ENCODE results near the gene ST6GALNAC3. TPM values are rescaled to one million over a fixed set of nuclear protein-coding genes. Genes with fewer than 3 reads are reported as not detected.

The ST6GALNAC3 gene
- total RNA-seq, 1 donor from 2014 or later, result 46.8 TPM

GRCh38 chr1:76583875-76584477 is 509.4 kb downstream of the ST6GALNAC3 start:
- Mint-ChIP-seq H3K27ac (ENCODE audit: unreplicated experiment) (no peak overlapping the region), H3K4me1 (ENCODE audit: unreplicated experiment) (peaks cover 3% of the 10 kb centered on the region), H3K36me3 (ENCODE audit: low read depth, unreplicated experiment) (no peaks in the 10 kb centered on the region), H3K9me3 (ENCODE audit: unreplicated experiment) (no peaks in the 10 kb centered on the region), H3K4me3 (ENCODE audit: unreplicated experiment) (no peak overlapping the region), H3K27me3 (ENCODE audit: unreplicated experiment) (peaks cover 2% of the 10 kb centered on the region)
- TF ChIP-seq CTCF (IDR thresholded peaks at IDR 0.05; ENCODE audit: unreplicated experiment), result no peak
- no peak for DNase-seq (ENCODE audit: low spot score)

- H3K27ac Mint-ChIP-seq (ENCODE audit: unreplicated experiment), result no peak overlapping the region
- H3K9me3 Mint-ChIP-seq (ENCODE audit: unreplicated experiment), result no peaks in the 10 kb centered on the region
- no peak for DNase-seq (ENCODE audit: low spot score)
- peaks cover 2% of the 10 kb centered on the region for H3K27me3 Mint-ChIP-seq (ENCODE audit: unreplicated experiment)
- TF ChIP-seq CTCF (IDR thresholded peaks at IDR 0.05; ENCODE audit: unreplicated experiment), result no peak
- H3K4me1 Mint-ChIP-seq (ENCODE audit: unreplicated experiment), result peaks cover 5% of the 10 kb centered on the region
- H3K36me3 Mint-ChIP-seq (ENCODE audit: low read depth, unreplicated experiment), result no peaks in the 10 kb centered on the region
- no peak overlapping the region for H3K4me3 Mint-ChIP-seq (ENCODE audit: unreplicated experiment)
Observed at GRCh38 chr1:76585980-76586674, 511.6 kb downstream of the ST6GALNAC3 start.

- H3K9me3 Mint-ChIP-seq (ENCODE audit: unreplicated experiment), result no peaks in the 10 kb centered on the region
- DNase-seq (ENCODE audit: low spot score), result no peak
- peaks cover 5% of the 10 kb centered on the region for H3K4me1 Mint-ChIP-seq (ENCODE audit: unreplicated experiment)
- peaks cover 2% of the 10 kb centered on the region for H3K27me3 Mint-ChIP-seq (ENCODE audit: unreplicated experiment)
- no peak for TF ChIP-seq CTCF (IDR thresholded peaks at IDR 0.05; ENCODE audit: unreplicated experiment)
- no peaks in the 10 kb centered on the region for H3K36me3 Mint-ChIP-seq (ENCODE audit: low read depth, unreplicated experiment)
- no peak overlapping the region for H3K4me3 Mint-ChIP-seq (ENCODE audit: unreplicated experiment)
- H3K27ac Mint-ChIP-seq (ENCODE audit: unreplicated experiment), result no peak overlapping the region
Observed at GRCh38 chr1:76587212-76587611, 512.7 kb downstream of the ST6GALNAC3 start.

GRCh38 chr1:76591461-76591860 is 516.9 kb downstream of the ST6GALNAC3 start:
- no peak for TF ChIP-seq CTCF (IDR thresholded peaks at IDR 0.05; ENCODE audit: unreplicated experiment)
- no peak overlapping the region for H3K4me3 Mint-ChIP-seq (ENCODE audit: unreplicated experiment)
- no peaks in the 10 kb centered on the region for H3K9me3 Mint-ChIP-seq (ENCODE audit: unreplicated experiment)
- H3K36me3 Mint-ChIP-seq (ENCODE audit: low read depth, unreplicated experiment), result peaks cover 11% of the 10 kb centered on the region
- no peak overlapping the region for H3K27ac Mint-ChIP-seq (ENCODE audit: unreplicated experiment)
- H3K27me3 Mint-ChIP-seq (ENCODE audit: unreplicated experiment), result peaks cover 2% of the 10 kb centered on the region
- DNase-seq (ENCODE audit: low spot score), result no peak
- peaks cover 5% of the 10 kb centered on the region for H3K4me1 Mint-ChIP-seq (ENCODE audit: unreplicated experiment)

- no peaks in the 10 kb centered on the region for H3K9me3 Mint-ChIP-seq (ENCODE audit: unreplicated experiment)
- H3K27ac Mint-ChIP-seq (ENCODE audit: unreplicated experiment), result no peak overlapping the region
- H3K4me3 Mint-ChIP-seq (ENCODE audit: unreplicated experiment), result no peak overlapping the region
- TF ChIP-seq CTCF (IDR thresholded peaks at IDR 0.05; ENCODE audit: unreplicated experiment), result no peak
- H3K4me1 Mint-ChIP-seq (ENCODE audit: unreplicated experiment), result peaks cover 5% of the 10 kb centered on the region
- H3K36me3 Mint-ChIP-seq (ENCODE audit: low read depth, unreplicated experiment), result peaks cover 11% of the 10 kb centered on the region
- no peak for DNase-seq (ENCODE audit: low spot score)
- peaks cover under 1% of the 10 kb centered on the region for H3K27me3 Mint-ChIP-seq (ENCODE audit: unreplicated experiment)
Observed at GRCh38 chr1:76591963-76592362, 517.4 kb downstream of the ST6GALNAC3 start.
